Measurements from ENCODE around the gene DCST2.

DCST2 gene

GRCh38 chr1:155049651-155050559 lies 16.3 kb upstream of the DCST2 start:
- peak; percentile 78 for DNase-seq (ENCODE audit: low read depth, low spot score)

- no peak for DNase-seq (ENCODE audit: low read depth, low spot score)
Measured at GRCh38 chr1:155048449-155049334, 15.1 kb upstream of the DCST2 start.

DNA sequence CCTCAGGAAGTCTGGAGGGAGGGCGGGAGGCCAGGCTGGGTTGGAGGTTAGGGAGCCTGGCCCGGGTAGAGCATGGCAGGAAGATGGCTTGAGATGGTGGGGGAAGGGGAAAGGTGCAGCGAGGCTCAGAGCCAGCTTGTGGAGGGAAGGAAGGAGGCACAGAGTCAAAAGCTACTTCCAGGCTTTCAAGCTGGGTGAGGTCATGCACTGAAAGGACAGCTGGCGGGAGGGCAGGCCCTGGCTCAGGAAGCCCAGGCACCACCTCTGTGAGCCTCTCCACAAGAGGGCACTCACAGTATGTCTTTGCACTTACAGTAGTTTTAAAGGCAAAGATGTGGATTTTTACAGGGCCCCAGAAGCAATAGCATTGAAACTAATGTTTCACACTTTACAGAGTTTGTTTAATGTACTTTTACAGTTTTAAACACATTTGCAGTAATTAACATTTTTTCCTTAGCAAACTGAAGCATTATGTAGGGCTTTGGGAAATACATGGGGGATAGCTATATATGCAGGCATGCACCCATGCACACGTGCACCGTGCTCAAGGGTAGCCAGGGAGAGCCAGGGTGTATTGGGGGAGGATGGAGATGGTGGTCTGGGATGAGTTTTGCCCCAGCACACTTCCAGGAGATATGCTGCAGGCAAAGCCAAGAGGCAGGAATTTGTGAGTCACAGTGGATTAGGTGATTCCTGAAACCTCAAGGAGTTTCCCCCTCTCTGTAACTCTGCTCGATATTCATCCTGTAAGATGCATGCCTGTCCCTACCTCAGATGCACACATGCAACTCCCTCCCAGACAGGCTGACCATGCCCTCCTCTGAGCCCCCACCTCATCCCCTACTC lies 11.5 kb upstream of the DCST2 start:
- peak; percentile 81 for DNase-seq (ENCODE audit: low read depth, low spot score)

DNA sequence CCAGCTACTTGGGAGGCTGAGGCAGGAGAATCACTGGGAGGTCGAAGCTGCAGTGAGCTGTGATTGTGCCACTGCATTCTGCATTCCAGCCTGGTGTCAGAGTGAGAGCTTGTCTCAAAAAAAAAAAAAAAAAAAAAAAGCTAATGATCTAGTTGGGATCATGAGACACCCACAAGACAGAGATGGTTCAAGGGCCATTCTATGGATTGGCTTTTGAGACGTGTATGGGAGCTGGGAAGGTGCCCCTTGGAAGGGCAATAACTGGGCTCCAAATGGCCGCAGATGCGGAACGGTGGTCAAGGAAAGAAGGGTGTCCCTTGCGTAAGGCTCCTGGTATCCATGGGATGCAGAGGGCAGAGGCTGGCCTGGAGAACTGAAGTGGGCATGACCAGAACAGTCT lies 10.8 kb upstream of the DCST2 start:
- DNase-seq (ENCODE audit: low read depth, low spot score), result no peak

DNA sequence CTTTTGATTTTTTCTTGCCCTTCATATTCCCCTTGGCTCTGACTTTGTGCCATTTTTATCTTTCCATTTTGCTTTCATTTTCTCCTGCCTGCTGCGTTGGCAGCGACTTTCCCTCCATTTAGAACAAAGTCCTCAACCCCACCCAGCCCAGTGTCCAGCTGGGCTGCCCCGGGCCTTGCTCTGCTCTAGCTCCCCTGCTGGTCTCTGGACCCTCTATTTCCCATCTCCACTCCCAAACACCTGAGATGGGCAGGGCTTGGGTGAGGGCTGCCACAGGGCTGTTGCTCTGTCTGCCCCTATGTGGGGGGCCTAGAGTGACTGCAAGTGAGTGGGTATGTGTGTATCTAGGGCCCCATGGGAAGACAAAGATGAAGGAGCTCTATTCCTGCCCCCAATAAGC lies 10.2 kb upstream of the DCST2 start:
- DNase-seq (ENCODE audit: low read depth, low spot score), result no peak

DNA sequence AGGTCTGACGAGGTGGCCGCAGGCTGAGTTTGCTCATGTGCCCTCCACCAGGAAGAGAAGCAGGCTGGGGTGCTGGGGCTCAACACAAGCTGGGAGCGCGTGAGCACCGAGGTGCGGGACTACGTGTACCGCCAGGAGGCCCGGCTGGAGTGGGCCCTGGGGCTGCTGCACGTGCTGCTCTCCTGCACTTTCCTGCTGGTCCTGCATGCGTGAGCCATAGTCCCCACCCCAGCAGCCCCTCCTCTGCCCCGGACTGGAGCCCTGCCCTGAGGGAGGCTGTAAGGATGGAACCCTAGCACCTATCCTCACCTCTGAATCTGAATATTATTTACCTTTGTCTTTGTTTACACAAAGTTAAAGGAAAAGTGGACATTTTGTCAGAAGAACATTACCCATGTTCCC lies 9.7 kb upstream of the DCST2 start:
- DNase-seq (ENCODE audit: low read depth, low spot score), result no peak

- no peak for DNase-seq (ENCODE audit: low read depth, low spot score)
Measured at GRCh38 chr1:155042789-155043188, 9.2 kb upstream of the DCST2 start.

- DNase-seq (ENCODE audit: low read depth, low spot score), result no peak
Measured at GRCh38 chr1:155040358-155041093, 6.9 kb upstream of the DCST2 start.

GRCh38 chr1:155039308-155039669 lies 5.7 kb upstream of the DCST2 start:
- DNase-seq (ENCODE audit: low read depth, low spot score), result no peak

DNA sequence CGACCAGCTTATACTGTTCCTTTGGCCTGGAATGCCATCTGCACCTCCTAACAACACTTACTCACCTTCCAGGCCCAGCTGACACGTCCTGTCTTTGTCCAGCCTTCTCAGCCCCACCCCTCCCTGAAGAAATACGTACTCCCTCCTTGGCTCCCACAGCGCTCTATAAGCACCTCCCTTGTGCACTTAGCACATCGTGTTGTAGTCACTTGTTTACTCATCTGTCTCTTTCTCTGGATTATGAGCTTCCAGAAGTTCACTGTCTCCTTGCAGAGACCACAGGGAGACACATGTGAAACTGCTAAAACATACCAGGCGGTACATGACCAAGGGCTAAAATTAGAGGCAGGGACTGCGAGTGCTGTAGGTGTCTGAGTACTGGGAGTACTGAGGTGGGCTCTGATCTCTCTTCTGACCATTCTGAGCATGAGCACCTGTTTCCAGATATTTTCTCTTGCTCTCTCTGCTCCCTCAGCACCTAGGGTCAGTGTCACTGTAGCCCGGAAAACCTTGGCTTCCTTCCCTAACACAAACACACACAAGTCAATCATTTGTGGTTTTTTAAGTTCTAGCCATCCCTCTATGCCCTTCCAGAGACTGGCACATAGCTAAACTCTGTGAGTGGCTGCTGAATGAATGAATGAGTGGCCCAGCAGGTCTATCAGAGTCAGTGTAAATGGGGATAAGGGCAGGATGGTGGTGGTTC lies 5.2 kb upstream of the DCST2 start:
- no peak for DNase-seq (ENCODE audit: low read depth, low spot score)

- no peak for DNase-seq (ENCODE audit: low read depth, low spot score)
Measured at GRCh38 chr1:155037851-155038441, 4.4 kb upstream of the DCST2 start.

- DNase-seq (ENCODE audit: low read depth, low spot score), result no peak
Measured at GRCh38 chr1:155037043-155037442, 3.5 kb upstream of the DCST2 start.

DNA sequence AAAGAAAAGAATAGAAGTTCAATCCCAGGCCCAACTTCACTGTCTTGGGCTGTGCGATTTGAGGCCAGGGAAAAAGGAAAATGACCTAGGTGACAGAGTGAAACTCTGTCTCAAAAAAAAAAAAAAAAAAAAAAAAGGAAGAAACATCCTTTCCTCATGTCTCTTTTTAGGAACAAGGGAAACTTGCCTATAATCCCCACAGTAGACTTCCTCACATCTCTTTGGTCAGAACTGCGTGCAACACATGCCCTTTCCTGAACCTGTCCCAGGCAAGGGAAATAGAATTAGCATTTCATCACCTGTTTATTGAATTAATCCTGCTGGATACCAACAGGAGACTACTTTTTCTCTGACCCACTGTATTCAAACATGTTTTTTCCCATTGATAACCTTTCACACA lies 2.4 kb upstream of the DCST2 start:
- no peak for DNase-seq (ENCODE audit: low read depth, low spot score)

DNA sequence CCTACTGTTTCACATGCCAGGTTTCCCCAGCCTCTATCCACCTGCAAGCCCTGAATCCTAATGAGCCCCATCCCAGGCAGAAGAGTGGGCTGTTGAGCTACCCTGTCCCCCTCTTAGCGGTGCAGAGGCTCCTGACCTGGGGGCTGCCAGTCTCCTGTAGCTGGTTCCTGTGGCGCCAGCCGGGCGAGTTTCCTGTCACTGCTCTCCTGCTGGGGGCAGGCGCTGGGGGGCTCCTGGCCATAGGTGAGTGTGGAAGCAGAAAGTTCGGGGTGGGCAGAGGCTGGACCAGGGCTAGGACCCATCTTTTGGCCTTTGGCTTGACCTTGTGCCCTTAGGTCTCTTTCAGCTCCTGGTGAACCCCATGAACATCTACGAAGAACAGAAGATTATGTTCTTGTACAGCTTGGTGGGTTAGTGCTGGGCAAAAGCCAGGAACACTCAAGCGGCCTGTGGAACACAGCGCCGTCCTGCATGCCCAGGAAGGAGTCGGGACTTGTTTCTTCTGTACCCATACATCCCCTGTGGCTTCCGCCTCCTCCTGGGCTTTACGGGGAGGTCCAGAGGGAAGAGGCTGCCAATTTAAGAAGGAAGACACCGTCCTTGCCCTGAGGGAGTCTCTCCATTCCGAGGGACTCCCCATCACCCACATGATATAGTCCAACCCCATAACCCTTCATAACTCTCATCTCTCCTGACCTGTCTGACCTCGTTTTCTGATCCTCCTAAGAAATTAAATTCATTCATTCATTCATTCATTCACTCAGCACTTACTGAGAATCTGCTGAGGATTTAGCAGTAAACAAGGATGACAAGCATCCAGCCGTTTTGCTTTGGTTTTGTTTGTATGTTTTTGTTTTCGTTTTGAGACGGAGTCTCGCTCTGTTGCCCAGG lies 982 bp upstream of the DCST2 start:
- no peak for DNase-seq (ENCODE audit: low read depth, low spot score)

DNA sequence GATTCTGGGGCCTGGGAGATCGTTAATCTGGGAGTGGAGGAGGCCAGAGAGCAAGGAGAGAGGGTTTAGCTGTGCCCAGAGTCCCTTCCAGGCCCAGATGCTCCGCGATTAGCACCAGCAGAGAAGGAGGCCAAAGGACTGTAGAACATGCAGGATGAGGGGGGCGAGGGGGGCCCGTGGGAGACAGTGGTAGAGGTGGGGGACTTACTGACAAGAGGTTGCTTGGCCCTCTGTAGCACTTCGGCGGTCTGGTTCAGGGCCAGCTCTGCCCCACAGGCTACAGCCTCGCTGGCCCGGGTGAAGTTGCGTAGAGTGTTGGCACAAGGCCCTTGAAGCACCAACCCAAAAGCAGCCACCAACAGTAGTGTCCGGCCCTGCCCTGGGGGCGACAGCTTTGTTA lies 695 bp downstream of the DCST2 start:
- no peak for DNase-seq (ENCODE audit: low read depth, low spot score)

DNA sequence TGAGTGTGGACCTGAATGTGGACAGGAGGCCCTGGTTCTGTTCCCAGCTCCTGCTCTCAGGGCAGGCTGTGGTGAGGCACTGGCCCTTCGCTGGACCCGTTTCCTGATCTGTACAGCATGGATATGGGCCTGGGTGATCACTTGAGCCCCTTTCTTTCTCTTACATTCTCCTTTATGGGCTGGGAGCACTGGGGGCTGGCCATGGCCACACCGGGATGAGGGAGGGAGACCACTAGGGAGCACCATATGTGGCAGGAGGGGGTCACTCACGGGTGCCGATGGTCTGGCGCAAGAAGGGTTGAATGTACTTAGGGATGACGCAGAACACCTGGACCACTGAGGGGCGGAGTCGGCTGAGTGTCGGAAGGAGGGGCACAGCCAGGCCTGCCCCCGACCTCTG lies 2.7 kb downstream of the DCST2 start:
- no peak for DNase-seq (ENCODE audit: low read depth, low spot score)

DNA sequence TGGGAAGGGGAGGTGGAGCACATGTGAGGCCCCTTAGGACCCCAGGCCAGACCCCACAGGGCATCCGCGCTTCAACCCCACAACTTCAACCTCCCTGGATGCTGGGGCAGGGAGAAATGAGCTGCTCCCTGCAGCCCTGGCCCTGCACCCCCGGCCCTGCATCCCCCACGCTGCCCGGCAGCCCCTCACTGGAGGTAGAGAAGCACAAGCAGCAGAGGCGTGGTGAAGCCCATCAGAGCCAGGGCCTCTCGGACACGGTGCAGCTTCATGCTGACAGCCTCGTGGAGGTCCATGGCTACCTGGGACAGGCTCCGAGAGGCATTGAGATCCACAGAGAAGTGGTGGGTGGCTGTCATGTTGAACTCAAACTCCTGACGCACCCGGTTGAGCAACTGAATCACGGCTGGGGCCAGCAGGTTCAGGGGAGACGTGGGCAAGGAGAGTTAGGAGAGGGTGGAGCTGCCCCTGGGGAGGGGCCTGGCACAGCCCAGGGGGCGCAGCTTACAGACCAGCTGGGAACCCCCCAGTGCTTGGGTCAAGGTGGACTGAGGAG lies 3.3 kb downstream of the DCST2 start:
- no peak for DNase-seq (ENCODE audit: low read depth, low spot score)

DNA sequence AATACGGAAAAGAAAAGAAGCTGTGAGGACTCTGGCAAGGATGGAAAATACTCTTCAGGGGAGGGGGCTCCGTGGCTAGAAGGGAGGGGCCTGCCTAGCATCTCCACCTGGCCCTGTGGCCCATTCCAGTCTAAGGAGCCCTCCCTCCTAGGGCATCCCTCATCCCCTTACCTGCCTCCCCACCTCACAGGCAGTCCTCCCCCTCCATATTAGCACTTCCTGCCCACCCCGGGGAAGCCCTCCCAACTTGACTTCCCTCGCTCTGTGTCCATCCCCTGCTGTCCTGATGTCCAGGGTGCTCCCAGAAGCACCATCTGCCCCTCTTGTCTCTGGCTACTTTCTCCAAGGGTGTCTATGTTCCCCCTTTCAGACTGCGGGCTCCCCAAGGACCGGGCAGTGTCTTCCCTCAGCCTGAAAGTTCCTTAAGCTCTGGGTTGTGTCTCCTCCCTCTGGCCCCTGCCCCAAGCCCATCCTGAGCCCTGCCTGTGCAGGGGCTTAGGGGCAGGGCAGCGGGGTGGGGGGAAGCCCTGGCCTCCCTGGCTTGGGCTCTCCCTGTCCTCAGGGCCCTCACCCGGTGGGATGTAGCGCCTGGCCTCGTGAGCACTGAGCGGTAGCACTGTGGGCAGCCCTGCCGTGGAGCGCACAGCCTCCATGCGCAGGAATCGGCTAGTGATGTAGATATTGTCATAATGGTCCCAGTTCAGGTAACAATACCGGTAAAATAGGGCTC lies 3.9 kb downstream of the DCST2 start:
- no peak for DNase-seq (ENCODE audit: low read depth, low spot score)

All from astrocyte of the hippocampus (primary cell).